Stimulated activated CD4-positive, alpha-beta T cell treated with anti-CD3 and anti-CD28 coated beads, Interleukin-2, amount 100 ng/mL, for 24 hours (primary cell): ENCODE measurements around the gene KATNAL1.

Experiments used
- DNase-seq, 2 donors: peaks; one replicate each; pipeline ENCODE4 v3.0.0-alpha.2; 2020

The KATNAL1 gene

DNA sequence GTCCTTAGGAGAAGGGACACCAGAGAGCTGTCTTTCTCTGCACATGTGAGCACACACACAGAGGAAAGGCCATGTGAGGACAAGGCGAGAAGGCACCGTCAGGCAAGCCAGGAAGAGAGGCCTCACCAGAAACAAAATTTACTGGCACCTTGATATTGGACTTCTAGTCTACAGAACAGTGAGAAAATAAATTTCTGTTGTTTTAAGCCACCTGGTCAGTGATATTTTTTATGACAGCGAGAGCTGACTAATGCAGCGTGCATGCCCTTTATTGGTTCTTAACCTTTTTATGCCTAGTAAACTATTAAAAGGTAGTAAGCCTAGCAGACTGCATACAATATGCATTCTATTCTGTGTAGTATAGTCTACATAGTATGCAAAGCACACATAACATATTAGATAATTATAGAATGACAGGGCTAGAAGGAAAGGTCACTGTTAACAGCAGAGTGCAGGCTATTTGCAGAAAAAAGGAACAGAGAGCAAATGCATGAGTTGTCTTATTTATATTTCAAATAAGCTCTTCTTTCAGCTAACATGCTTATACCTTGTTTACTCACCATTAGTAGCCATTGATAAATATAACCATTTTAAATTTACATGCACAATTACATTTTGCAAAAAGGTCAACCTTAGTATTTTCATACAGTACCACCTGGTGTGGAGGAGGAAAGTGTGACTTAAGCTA, 25.2 kb upstream of the KATNAL1 start:
- DNase-seq = no peak

- DNase-seq = no peak
These were observed 24.0 kb upstream of the KATNAL1 start for GRCh38 chr13:30331331-30331771.

- no peak for DNase-seq
These were observed 21.7 kb upstream of the KATNAL1 start for GRCh38 chr13:30329009-30329585.

GRCh38 chr13:30325668-30326067, 18.3 kb upstream of the KATNAL1 start:
- DNase-seq = no peak

- DNase-seq = no peak
These were observed 16.2 kb upstream of the KATNAL1 start for GRCh38 chr13:30323524-30323923.

DNA sequence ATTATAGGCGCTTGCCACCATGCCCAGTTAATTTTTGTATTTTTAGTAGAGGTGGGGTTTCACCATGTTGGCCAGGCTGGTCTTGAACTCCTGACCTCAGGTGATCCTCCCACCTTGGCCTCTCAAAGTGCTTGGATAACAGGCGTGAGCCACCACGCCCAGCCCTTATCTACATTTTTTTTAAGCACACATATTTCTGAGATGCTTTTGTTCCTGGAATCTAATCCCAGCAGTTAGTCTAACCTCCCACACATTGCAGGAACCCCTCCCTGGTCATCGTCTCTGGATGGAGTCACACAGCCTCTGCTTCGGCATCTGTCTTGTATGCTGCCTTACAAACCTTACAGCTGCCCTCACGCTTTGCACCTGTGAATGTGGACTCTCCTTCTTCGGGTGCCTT, 15.1 kb upstream of the KATNAL1 start:
- DNase-seq = no peak

- DNase-seq = no peak
These were observed 13.9 kb upstream of the KATNAL1 start for GRCh38 chr13:30321256-30321655.

GRCh38 chr13:30319655-30320054, 12.3 kb upstream of the KATNAL1 start:
- no peak for DNase-seq

DNA sequence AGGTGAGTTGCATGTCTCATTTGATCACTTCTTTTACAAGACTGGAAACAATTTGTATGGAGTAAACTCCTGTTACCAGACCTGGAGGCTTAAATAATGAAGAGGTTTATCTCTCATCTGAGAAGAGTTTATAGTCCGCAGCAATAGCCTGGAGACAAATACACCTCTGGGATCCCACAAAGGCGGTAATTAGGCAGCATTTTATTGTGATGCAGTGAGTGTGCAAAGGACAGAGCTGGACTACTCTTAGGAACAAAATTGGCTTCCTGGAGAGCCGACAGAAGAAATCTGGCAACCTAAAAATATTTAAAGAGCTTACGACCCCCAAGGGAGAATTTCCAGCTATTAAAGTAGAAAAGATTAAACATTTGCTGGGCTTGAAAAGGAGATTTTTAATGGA, 11.8 kb upstream of the KATNAL1 start:
- no peak for DNase-seq

DNA sequence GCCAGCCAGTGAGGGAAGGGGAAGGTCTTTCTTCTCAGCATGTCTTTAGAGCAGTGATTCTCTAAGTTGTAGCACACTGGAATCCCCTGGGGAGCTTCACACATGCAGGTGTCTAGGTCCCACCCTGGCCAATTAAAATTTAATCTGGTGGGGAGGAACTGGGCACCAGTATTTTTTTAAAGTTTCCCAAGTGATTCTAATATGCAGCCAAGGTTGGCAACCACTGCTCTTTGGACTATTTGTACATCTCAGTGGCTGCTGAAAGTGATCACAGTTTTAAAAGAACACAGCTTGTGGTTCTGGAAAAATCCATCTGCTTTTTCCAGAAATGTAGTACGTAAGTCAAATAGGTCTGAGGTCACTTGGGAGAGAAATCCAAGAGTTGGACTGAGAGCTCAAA, 10.7 kb upstream of the KATNAL1 start:
- DNase-seq = no peak

GRCh38 chr13:30314562-30314961, 7.2 kb upstream of the KATNAL1 start:
- DNase-seq = no peak

GRCh38 chr13:30314069-30314468, 6.7 kb upstream of the KATNAL1 start:
- no peak for DNase-seq

GRCh38 chr13:30313311-30313710, 6.0 kb upstream of the KATNAL1 start:
- DNase-seq = no peak

DNA sequence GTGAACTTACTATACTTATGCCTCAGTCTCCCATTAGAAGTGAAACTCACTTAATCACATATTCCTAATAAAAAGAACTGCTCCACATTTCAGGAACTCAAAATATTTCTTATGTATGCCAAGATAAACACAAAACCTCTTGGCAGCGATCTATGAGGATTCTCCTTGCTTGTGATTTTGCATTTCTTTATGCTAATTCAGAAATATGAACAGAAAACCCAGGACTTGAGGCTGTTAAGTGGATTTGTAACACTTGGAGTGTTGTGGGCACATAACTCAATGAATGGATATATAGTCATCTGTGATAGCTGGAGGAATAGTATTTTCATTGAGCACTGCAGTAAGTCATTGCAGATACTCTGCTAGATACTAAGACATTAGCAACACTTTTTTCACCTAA, 5.6 kb upstream of the KATNAL1 start:
- no peak for DNase-seq

DNA sequence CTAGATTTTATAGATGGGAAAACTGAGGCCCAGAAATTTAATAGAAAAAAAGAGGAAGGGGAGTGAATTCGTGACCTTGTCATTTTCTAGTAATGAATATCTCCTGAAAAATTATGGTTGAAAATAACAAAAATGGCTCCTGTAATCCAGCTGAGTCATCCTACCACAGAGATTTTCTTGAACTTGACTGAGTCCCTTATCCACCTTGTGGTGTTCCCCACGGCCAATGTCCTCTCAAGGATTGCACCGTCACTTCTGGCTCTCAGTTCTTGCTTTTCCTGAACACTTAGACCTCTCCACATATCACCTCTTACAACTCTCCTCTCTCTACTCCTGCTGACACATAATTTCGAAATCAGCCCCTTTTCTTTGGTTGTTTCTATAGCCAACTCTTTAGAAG, 1.2 kb upstream of the KATNAL1 start:
- peak in 1 of 2 donors; percentile 8 for DNase-seq

GRCh38 chr13:30307971-30308290, 580 bp upstream of the KATNAL1 start:
- no peak for DNase-seq

GRCh38 chr13:30306762-30307193, 573 bp downstream of the KATNAL1 start:
- peak; percentile 93 for DNase-seq

DNA sequence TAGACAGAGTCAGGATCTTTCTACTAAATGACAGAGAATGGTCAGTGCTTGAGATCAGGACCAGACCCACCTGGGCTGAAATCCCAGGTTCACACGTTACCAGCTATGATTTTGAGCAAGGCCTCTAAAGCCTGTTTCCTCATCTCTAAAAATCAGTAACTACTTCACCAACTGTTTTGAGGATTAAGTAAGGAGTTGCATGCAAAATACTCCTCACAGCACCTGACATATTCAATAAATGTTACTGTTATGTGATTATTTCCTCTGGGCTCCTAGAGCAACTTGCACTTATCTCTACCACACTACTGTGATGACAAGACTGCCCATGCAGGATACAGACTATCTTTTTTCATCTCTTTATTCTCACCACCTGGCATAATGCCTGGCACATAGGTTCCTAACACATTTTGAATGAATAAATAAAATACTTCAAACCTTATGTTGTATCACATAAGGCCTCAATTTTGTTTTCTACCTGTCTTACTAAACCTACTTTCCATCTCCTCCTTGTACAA, 1.8 kb downstream of the KATNAL1 start:
- DNase-seq = no peak

DNA sequence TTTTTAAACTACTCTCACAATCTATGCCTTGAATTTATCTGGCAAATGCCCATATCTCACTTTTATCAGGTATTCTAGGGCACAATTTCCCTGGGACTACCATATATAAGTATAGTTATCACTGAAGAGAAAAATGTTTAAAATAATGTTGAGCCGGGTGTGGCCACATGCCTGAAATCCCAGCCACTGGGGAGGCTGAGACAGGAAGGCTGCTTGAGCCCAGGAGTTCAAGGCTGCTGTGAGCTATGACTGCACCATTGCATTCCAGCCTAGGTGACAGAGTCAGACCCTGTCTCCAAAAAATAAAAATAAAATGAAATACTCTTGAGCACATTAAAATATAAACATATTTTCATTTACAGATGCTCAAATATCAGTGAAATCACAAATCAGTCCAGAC, 4.1 kb downstream of the KATNAL1 start:
- no peak for DNase-seq

DNA sequence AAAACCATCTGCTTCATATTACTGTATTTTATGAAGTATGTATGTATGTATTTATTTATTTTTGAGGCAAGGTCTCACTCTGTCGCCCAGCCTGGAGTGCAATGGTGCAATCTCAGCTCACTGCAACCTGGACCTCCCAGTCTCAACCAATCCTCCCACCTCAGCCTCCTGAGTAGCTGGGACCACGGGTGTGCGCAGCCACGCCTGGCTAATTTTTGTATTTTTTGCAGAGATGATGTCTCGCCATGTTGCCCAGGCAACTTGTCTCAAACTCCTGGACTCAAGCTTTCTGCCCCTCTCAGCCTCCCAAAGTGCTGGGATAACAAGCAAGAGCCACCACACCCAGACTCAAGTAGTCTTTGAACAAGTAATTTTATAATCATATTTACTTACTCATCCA, 5.5 kb downstream of the KATNAL1 start:
- no peak for DNase-seq

GRCh38 chr13:30300596-30300995, 6.8 kb downstream of the KATNAL1 start:
- no peak for DNase-seq

DNA sequence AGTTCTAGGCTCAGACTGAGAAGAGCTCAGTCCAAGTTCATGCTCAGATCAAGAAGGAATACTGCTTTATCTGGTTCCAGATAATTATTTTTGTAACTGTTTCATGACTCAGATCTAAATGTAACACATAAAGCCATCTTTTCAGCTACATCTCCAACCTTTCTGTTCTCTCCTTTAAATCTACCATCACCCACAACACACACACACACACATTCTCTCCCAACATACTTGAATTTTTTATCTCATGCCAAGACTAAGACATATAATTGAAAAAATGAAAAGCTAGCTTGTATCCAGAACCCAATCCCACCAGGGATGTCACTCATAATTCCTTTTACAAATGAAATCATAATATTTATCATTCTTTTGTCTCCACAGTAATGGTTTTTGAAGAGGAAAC, 7.6 kb downstream of the KATNAL1 start:
- DNase-seq = no peak

GRCh38 chr13:30295116-30295515, 12.2 kb downstream of the KATNAL1 start:
- no peak for DNase-seq

- DNase-seq = no peak
These were observed 13.3 kb downstream of the KATNAL1 start for GRCh38 chr13:30294004-30294403.

DNA sequence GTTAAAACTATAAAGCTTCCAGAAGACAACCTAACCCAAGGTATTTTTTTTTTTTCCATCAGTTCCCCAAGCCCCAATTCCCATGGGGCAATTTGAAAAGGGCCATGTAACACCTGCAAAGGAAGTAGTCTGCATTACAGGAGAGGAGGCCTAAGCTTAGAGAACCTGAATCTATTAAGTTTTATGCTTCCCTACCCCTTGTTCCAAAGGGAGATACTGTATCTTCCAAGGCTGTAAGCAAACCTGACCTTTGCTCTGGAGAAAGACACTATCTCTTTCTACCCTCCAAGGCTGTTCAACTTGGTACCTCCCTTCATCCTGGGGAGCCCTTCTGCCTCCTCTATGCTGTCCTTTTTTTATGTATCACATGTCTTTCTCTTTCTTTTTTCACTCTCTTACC, 15.0 kb downstream of the KATNAL1 start:
- no peak for DNase-seq
